ENCODE measurements around the gene SNAI1. TPM values are rescaled to one million over a fixed set of nuclear protein-coding genes. Genes with fewer than 3 reads are reported as not detected.

SNAI1 gene
- total and polyA plus RNA-seq, 2 experiments from 2014 or later, result 7.6 to 13.4 TPM

DNA sequence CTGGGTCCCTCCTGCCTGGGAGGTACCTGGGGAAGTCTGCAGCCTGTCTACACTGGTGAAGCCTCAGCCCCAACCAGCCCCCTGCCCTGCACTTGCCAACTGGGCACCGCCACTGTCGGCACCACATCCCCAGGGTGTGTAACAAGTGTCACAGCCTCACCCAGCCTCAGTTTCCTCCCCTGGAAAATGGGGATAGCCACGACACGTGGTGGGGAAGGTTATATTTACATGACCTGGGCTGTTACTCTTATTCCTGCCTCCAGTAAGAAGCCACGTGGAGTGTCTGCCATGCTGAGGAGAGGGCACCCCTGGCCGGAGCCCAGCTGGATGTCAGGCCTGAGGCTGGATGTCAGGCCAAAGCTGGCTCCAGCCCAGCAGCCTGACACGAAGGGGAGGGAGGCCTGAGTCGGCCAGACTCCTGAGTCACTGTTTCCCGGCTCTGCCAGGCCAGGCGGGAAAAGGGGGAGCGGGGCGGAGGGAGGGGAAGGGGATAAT is 44.9 kb downstream of the SNAI1 start:
- H3K27ac ChIP-seq, result peak overlapping the region; percentile 93
- no peaks in the 10 kb centered on the region for H4K20me1 ChIP-seq (ENCODE audit: insufficient read depth)
- no peak overlapping the region for H3K4me3 ChIP-seq
- H3K36me3 ChIP-seq (ENCODE audit: low read depth), result no peaks in the 10 kb centered on the region
- in situ Hi-C loops (cut with MboI), result no loop called here
- 16 to 24% methylated on average over 7 to 12 of the region's 12 CpGs for WGBS, 2 experiments (ENCODE audit: low coverage in 1 of 2, low lambda C conversion rate in 2 of 2, missing lambda C conversion rate in 2 of 2)
- TF ChIP-seq EZH2 (IDR thresholded peaks at IDR 0.05; ENCODE audit: insufficient read depth, poor library complexity, severe bottlenecking) (no peak), EZH2phosphoT487 (IDR thresholded peaks at IDR 0.05; ENCODE audit: insufficient read depth, low read depth) (no peak)
- peaks cover 18% of the 10 kb centered on the region; the same call in 1 of the 2 replicates for H3F3A ChIP-seq (ENCODE audit: insufficient read depth)
- H3K9me2 ChIP-seq (ENCODE audit: insufficient read depth), result no peaks in the 10 kb centered on the region
- H3K79me2 ChIP-seq (ENCODE audit: insufficient read depth), result no peaks in the 10 kb centered on the region
- H3K9me3 ChIP-seq (ENCODE audit: low read depth), result no peaks in the 10 kb centered on the region
- peak overlapping the region; percentile 64 for H3K9ac ChIP-seq
- H3K4me2 ChIP-seq (ENCODE audit: unreplicated experiment), result no peak overlapping the region
- no peak overlapping the region for H2AFZ ChIP-seq
- peak; percentile 95 for DNase-seq
- H3K4me1 ChIP-seq (ENCODE audit: insufficient read depth), result peaks cover 27% of the 10 kb centered on the region
- H3K27me3 ChIP-seq (replicated peaks; ENCODE audit: insufficient read depth), result no peaks in the 10 kb centered on the region

DNA sequence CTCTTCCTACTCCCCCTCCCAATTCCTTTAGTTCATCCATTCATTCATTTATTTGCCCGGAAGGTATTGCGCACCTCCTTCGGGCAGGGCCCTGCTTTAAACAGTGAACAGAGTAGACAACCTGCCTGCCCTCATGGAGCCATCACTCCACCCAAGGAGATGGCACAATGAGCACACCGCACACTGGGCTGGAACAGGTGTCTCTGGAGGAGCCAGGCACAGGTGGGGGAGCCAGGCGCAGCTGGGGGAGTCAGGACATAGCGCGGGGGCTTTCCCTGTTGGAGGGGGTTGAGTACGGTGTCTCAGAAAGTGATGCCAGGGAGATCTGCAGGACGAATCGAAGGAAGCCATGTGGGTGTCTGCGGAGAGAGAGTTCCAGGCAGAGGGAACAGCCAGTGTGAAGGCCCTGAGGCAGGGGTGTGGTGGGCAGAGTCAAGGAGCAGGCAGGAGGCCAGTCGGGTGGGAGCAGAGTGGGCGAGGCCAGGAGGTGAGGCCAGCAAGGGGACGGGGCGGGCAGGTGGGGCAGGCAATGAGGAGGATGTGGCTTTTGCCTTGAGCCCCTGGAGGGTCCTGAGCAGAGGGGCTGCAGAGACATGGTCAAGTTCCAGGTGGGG is 46.4 kb downstream of the SNAI1 start:
- no peaks in the 10 kb centered on the region for H3K27me3 ChIP-seq (replicated peaks; ENCODE audit: insufficient read depth)
- peaks cover 35% of the 10 kb centered on the region for H3K4me1 ChIP-seq (ENCODE audit: insufficient read depth)
- no peak overlapping the region for H3K4me3 ChIP-seq
- no peak overlapping the region for H3K4me2 ChIP-seq (ENCODE audit: unreplicated experiment)
- TF ChIP-seq EZH2phosphoT487 (IDR thresholded peaks at IDR 0.05; ENCODE audit: insufficient read depth, low read depth) (no peak), EZH2 (IDR thresholded peaks at IDR 0.05; ENCODE audit: insufficient read depth, poor library complexity, severe bottlenecking) (no peak)
- peaks cover 30% of the 10 kb centered on the region; the same call in 1 of the 2 replicates for H3F3A ChIP-seq (ENCODE audit: insufficient read depth)
- no peak for DNase-seq
- H3K9ac ChIP-seq, result peak overlapping the region; percentile 74
- H3K9me2 ChIP-seq (ENCODE audit: insufficient read depth), result no peaks in the 10 kb centered on the region
- H4K20me1 ChIP-seq (ENCODE audit: insufficient read depth), result no peaks in the 10 kb centered on the region
- H3K27ac ChIP-seq, result peak overlapping the region; percentile 93
- no peaks in the 10 kb centered on the region for H3K79me2 ChIP-seq (ENCODE audit: insufficient read depth)
- no peaks in the 10 kb centered on the region for H3K36me3 ChIP-seq (ENCODE audit: low read depth)
- WGBS, 2 experiments (ENCODE audit: low coverage in 1 of 2, low lambda C conversion rate in 2 of 2, missing lambda C conversion rate in 2 of 2), result 93 to 95% methylated on average over 13 to 15 of the region's 15 CpGs
- no peaks in the 10 kb centered on the region for H3K9me3 ChIP-seq (ENCODE audit: low read depth)
- H2AFZ ChIP-seq, result no peak overlapping the region
- in situ Hi-C loops (cut with MboI), result no loop called here

DNA sequence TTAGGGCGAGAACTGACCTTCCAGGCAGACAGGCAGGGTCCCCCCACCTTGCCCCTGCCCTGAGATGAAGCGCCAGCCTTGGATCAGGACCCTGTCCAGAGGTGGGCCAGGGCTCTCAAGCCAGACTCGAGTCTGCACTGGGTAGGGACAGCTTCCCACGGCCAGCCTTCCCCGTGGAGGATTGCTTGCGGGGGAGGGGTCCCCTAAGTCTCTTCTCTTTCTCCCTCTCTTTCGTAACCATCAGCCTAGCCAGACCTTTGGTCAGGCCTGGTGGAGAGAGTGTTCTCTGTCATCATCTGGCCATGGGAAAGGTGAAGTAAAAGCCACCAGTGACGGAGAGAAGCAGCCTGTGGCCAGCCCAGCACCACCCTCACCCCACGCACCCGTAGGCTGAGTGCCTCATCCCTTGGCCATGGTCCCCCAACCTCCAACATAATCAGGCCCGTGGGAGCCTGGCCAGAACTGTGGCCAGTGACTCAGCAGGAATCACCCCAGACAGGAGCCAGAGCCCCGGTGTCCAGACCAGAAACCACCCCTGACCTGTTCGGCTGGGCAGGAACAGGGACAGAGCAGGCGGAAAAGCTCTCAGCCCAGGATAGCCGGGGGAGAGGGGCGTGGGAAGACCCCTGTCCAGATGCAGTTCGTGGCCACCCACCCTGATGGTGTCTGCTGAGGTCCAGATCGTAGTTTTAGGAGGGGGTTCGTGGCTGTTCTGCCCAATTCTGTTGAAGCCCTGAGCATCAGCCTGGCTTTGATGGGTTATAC is 47.1 kb downstream of the SNAI1 start:
- 0 out of 2 replicates have a peak overlapping the region, but pooled peaks have one; percentile 13 for H3K4me3 ChIP-seq
- no peaks in the 10 kb centered on the region for H3K9me2 ChIP-seq (ENCODE audit: insufficient read depth)
- H4K20me1 ChIP-seq (ENCODE audit: insufficient read depth), result no peaks in the 10 kb centered on the region
- H2AFZ ChIP-seq, result no peak overlapping the region
- TF ChIP-seq EZH2 (IDR thresholded peaks at IDR 0.05; ENCODE audit: insufficient read depth, poor library complexity, severe bottlenecking), result no peak
- no peak for TF ChIP-seq EZH2phosphoT487 (IDR thresholded peaks at IDR 0.05; ENCODE audit: insufficient read depth, low read depth)
- H3K36me3 ChIP-seq (ENCODE audit: low read depth), result no peaks in the 10 kb centered on the region
- in situ Hi-C loops (cut with MboI), result no loop called here
- peak overlapping the region; percentile 70 for H3K4me2 ChIP-seq (ENCODE audit: unreplicated experiment)
- H3K27me3 ChIP-seq (replicated peaks; ENCODE audit: insufficient read depth), result no peaks in the 10 kb centered on the region
- peak overlapping the region; percentile 93 for H3K27ac ChIP-seq
- peak; percentile 98 for DNase-seq
- H3F3A ChIP-seq (ENCODE audit: insufficient read depth), result peaks cover 33% of the 10 kb centered on the region; the same call in 1 of the 2 replicates
- 22 to 24% methylated on average over 18 to 19 of the region's 19 CpGs for WGBS, 2 experiments (ENCODE audit: low coverage in 1 of 2, low lambda C conversion rate in 2 of 2, missing lambda C conversion rate in 2 of 2)
- peaks cover 35% of the 10 kb centered on the region for H3K4me1 ChIP-seq (ENCODE audit: insufficient read depth)
- no peaks in the 10 kb centered on the region for H3K79me2 ChIP-seq (ENCODE audit: insufficient read depth)
- peak overlapping the region; percentile 80 for H3K9ac ChIP-seq
- H3K9me3 ChIP-seq (ENCODE audit: low read depth), result no peaks in the 10 kb centered on the region

DNA sequence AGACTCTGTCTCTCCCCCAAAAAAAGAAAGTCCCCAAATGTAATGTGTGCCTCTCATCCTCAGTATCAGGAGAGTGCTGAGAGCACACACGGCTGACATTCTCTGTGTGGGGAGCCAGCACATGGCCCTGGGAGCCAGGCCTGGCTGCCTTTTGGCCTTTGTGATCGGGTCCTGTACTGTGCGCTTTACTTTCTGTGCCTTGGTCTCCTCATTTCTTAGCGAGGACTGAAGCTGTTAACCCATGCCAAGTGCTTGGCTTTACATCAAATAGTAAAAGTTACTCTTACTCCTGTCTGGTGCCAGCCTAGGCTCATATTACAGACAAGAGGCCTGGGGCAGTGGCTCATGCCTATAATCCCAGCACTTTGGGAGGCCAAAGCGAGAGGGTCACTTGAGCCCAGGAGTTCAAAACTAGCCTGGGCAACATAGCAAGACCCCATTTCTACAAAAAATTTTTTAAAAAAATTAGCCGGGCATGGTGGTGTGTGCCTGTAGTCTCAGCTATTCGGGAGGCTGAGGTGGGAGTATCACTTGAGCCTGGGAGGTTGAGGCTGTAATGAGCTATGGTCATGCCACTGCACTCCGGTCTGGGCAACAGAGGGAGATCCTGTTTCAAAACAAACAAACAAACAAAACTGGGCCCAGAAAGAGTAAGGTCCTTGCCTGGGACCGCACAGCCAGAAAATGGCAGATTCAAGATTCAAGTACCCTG is 50.3 kb downstream of the SNAI1 start:
- DNase-seq, result no peak
- 77 to 80% methylated on average over 9 of the region's 9 CpGs for WGBS, 2 experiments (ENCODE audit: low coverage in 1 of 2, low lambda C conversion rate in 2 of 2, missing lambda C conversion rate in 2 of 2)
- no peaks in the 10 kb centered on the region for H3K9me3 ChIP-seq (ENCODE audit: low read depth)
- peaks cover 30% of the 10 kb centered on the region; the same call in 1 of the 2 replicates for H3F3A ChIP-seq (ENCODE audit: insufficient read depth)
- in situ Hi-C loops (cut with MboI), result no loop called here
- no peaks in the 10 kb centered on the region for H3K9me2 ChIP-seq (ENCODE audit: insufficient read depth)
- H2AFZ ChIP-seq, result no peak overlapping the region
- H3K4me1 ChIP-seq (ENCODE audit: insufficient read depth), result peaks cover 30% of the 10 kb centered on the region
- TF ChIP-seq EZH2 (IDR thresholded peaks at IDR 0.05; ENCODE audit: insufficient read depth, poor library complexity, severe bottlenecking) (no peak), EZH2phosphoT487 (IDR thresholded peaks at IDR 0.05; ENCODE audit: insufficient read depth, low read depth) (no peak)
- no peaks in the 10 kb centered on the region for H3K79me2 ChIP-seq (ENCODE audit: insufficient read depth)
- H3K9ac ChIP-seq, result peak overlapping the region; percentile 75
- H4K20me1 ChIP-seq (ENCODE audit: insufficient read depth), result no peaks in the 10 kb centered on the region
- H3K4me3 ChIP-seq, result no peak overlapping the region
- H3K27ac ChIP-seq, result peak overlapping the region; percentile 94
- H3K4me2 ChIP-seq (ENCODE audit: unreplicated experiment), result no peak overlapping the region
- no peaks in the 10 kb centered on the region for H3K27me3 ChIP-seq (replicated peaks; ENCODE audit: insufficient read depth)
- no peaks in the 10 kb centered on the region for H3K36me3 ChIP-seq (ENCODE audit: low read depth)

Measured in GM23248 (cell line).